Omental fat pad (tissue), 4 donors: Measurements from ENCODE around the gene DDHD1. TPM values are rescaled to one million over a fixed set of nuclear protein-coding genes. Genes with fewer than 3 reads are reported as not detected.

Source experiments
- ATAC-seq: fragments of 150-250 bp; one replicate; pipeline ENCODE4 v1.9.1; 2016; ENCODE audit warnings: mild to moderate bottlenecking, moderate library complexity; ENCODE audit not compliant: low FRiP score
- DNase-seq: peaks from one replicate; pipeline ENCODE4 v3.0.0-alpha.2; 2019; ENCODE audit warnings: low spot score
- total RNA-seq, 4 donors: library from RNA; depleted of rRNA; stranded (reverse); fragments of >200 nt; gene quantifications; one replicate each; pipeline ENCODE4 v1.1.0, GENCODE V29; 2016
- TF ChIP-seq, protein P1 (sequence below), 3 donors: fragments of 450-650 bp; IDR thresholded peaks; one replicate each; pipeline ENCODE4 v1.5.1; 2016 to 2017; ENCODE audit warnings: antibody characterized with exemption in 3 of 3, mild to moderate bottlenecking in 3 of 3, moderate library complexity in 2 of 3

DDHD1 gene
- total RNA-seq, 4 donors from 2014 or later, result 13.7 to 26.3 (median 21.2) TPM

- DNase-seq (no peak), ATAC-seq (no peak)
- TF ChIP-seq, protein P1, sequence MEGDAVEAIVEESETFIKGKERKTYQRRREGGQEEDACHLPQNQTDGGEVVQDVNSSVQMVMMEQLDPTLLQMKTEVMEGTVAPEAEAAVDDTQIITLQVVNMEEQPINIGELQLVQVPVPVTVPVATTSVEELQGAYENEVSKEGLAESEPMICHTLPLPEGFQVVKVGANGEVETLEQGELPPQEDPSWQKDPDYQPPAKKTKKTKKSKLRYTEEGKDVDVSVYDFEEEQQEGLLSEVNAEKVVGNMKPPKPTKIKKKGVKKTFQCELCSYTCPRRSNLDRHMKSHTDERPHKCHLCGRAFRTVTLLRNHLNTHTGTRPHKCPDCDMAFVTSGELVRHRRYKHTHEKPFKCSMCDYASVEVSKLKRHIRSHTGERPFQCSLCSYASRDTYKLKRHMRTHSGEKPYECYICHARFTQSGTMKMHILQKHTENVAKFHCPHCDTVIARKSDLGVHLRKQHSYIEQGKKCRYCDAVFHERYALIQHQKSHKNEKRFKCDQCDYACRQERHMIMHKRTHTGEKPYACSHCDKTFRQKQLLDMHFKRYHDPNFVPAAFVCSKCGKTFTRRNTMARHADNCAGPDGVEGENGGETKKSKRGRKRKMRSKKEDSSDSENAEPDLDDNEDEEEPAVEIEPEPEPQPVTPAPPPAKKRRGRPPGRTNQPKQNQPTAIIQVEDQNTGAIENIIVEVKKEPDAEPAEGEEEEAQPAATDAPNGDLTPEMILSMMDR (IDR thresholded peaks at IDR 0.05), result no peak
Observed at GRCh38 chr14:53060046-53060445, 93.1 kb downstream of the DDHD1 start.

DNA sequence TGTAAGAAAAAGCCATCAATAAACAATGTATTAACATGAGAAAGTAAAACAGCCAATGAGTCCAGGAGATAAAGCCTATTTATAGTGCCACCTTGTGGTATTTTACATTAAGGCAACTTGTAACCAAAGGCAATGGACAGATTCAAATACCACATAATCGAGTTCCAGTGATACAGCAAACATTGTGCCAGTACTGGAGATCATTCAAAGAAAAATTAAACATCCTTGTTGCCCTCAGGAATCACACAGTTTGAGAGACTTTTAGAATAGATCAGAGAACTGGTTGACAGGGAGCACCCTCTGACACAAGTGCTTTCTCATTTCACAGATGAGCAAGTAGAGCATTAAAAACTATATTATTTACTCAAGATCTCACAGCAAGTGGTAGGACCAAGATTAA is 98.1 kb downstream of the DDHD1 start:
- peak; percentile 74 for ATAC-seq
- DNase-seq, result no peak
- TF ChIP-seq, protein P1 (IDR thresholded peaks at IDR 0.05), result peak in 1 of 3 donors; percentile 13

- ATAC-seq, result peak; percentile 88
- TF ChIP-seq, protein P1 (IDR thresholded peaks at IDR 0.05), result no peak
- no peak for DNase-seq
Observed at GRCh38 chr14:53054457-53054856, 98.7 kb downstream of the DDHD1 start.

GRCh38 chr14:53048631-53049030 is 104.5 kb downstream of the DDHD1 start:
- ATAC-seq, result no peak
- TF ChIP-seq, protein P1 (IDR thresholded peaks at IDR 0.05), result no peak

GRCh38 chr14:53047307-53048069 is 105.6 kb downstream of the DDHD1 start:
- ATAC-seq (no peak), DNase-seq (no peak)
- TF ChIP-seq, protein P1 (IDR thresholded peaks at IDR 0.05), result no peak

More at GRCh38 chr14:53048631-53049030, 104.5 kb downstream of the DDHD1 start:
- no peak for DNase-seq

- TF ChIP-seq, protein P1 (IDR thresholded peaks at IDR 0.05), result no peak
- peak; percentile 71 for ATAC-seq
Observed at GRCh38 chr14:53044486-53044885, 108.6 kb downstream of the DDHD1 start.

GRCh38 chr14:53043027-53043581 is 110.0 kb downstream of the DDHD1 start:
- DNase-seq, result no peak
- ATAC-seq, result peak; percentile 53
- TF ChIP-seq, protein P1 (IDR thresholded peaks at IDR 0.05), result no peak

More at GRCh38 chr14:53044486-53044885, 108.6 kb downstream of the DDHD1 start:
- no peak for DNase-seq
